Naive thymus-derived CD4-positive, alpha-beta T cell (primary cell): ENCODE results near the gene PLD1. TPM values are rescaled to one million over a fixed set of nuclear protein-coding genes. Genes with fewer than 3 reads are reported as not detected.

Source experiments
- ATAC-seq: fragments of 150-1000 bp; cut with Tn5 transposase; 2 replicates; pipeline ENCODE4 v1.10.0; 2021; ENCODE audit warnings: mild to moderate bottlenecking, moderate library complexity
- CTCF ChIA-PET: fragments of 350-600 bp; sonication (Branson Sonifier 250); formaldehyde crosslinking; loops from one replicate; lab custom pipeline; 2021; ENCODE audit warnings: antibody characterized with exemption; lab: Charles Lee
- POLR2A ChIA-PET: fragments of 350-600 bp; sonication (Branson Sonifier 250); formaldehyde crosslinking; loops from one replicate; lab custom pipeline; 2021; ENCODE audit warnings: antibody characterized with exemption, inconsistent platforms; lab: Charles Lee
- DNase-seq, 9 donors: peaks; one replicate each; pipeline versions ENCODE4 v3.0.0 to v3.0.0-alpha.2; 2020 to 2022; ENCODE audit warnings: mixed read lengths in 1 of 9
- H3K27ac ChIP-seq: one replicate; pipeline ENCODE4 v1.7.0; 2013; ENCODE audit warnings: mild to moderate bottlenecking, low read depth, low read length, moderate library complexity
- H3K27me3 ChIP-seq, 2 donors: one replicate each; pipeline ENCODE4 v1.7.0; 2013; ENCODE audit warnings: low read length in 2 of 2, mild to moderate bottlenecking in 2 of 2, moderate library complexity in 2 of 2; ENCODE audit not compliant: control insufficient read depth in 2 of 2, insufficient read depth in 2 of 2
- H3K36me3 ChIP-seq, 3 experiments: 1 replicate in 2 of 3; 2 replicates in 1 of 3; pipeline ENCODE4 v1.7.0; 2013; ENCODE audit warnings: low read length in 3 of 3, mild to moderate bottlenecking in 3 of 3, moderate library complexity in 1 of 3; ENCODE audit not compliant: insufficient read depth in 3 of 3, control insufficient read depth in 2 of 3
- H3K4me1 ChIP-seq, 2 donors: one replicate each; pipeline ENCODE4 v1.7.0; 2013; ENCODE audit warnings: low read length in 2 of 2, mild to moderate bottlenecking in 2 of 2, moderate library complexity in 1 of 2; ENCODE audit not compliant: control insufficient read depth in 2 of 2, insufficient read depth in 2 of 2
- H3K4me3 ChIP-seq: 2 replicates; pipeline ENCODE4 v1.7.0; 2013; ENCODE audit warnings: mild to moderate bottlenecking, low read length
- H3K9me3 ChIP-seq, 3 experiments: 1 replicate in 2 of 3; 2 replicates in 1 of 3; pipeline ENCODE4 v1.7.0; 2013; ENCODE audit warnings: low read length in 3 of 3; ENCODE audit not compliant: control insufficient read depth in 2 of 3
- H3K27ac Mint-ChIP-seq, 9 donors: one replicate each; pipeline ENCODE4 v1.8.0; 2020 to 2022; ENCODE audit warnings: mixed read lengths in 9 of 9, mild to moderate bottlenecking in 8 of 9, moderate library complexity in 5 of 9, inconsistent platforms in 2 of 9
- H3K27me3 Mint-ChIP-seq, 5 donors: one replicate each; pipeline ENCODE4 v1.8.0; 2021 to 2022; ENCODE audit warnings: mixed read lengths in 5 of 5, mild to moderate bottlenecking in 1 of 5
- H3K36me3 Mint-ChIP-seq, 5 donors: one replicate each; pipeline ENCODE4 v1.8.0; 2020 to 2022; ENCODE audit warnings: mixed read lengths in 5 of 5, mild to moderate bottlenecking in 3 of 5, inconsistent platforms in 1 of 5
- H3K4me1 Mint-ChIP-seq, 7 donors: one replicate each; pipeline ENCODE4 v1.8.0; 2020 to 2022; ENCODE audit warnings: mixed read lengths in 7 of 7, mild to moderate bottlenecking in 3 of 7, inconsistent platforms in 1 of 7
- H3K4me3 Mint-ChIP-seq, 10 donors: one replicate each; pipeline ENCODE4 v1.8.0; 2020 to 2022; ENCODE audit warnings: mild to moderate bottlenecking in 10 of 10, mixed read lengths in 10 of 10, moderate library complexity in 6 of 10, inconsistent platforms in 2 of 10
- H3K9me3 Mint-ChIP-seq, 11 donors: one replicate each; pipeline ENCODE4 v1.8.0; 2020 to 2022; ENCODE audit warnings: mixed read lengths in 11 of 11, mild to moderate bottlenecking in 4 of 11, inconsistent platforms in 1 of 11, moderate library complexity in 1 of 11
- intact Hi-C, 2 donors: fragments of 100-400 bp; cut with micrococcal nuclease; formaldehyde crosslinking; loops; one replicate each; pipeline ENCODE4 v1.15.1; 2023
- polyA plus RNA-seq, 2 donors: library from polyadenylated mRNA; unstranded; fragments of 300-500 nt; fragmentation: Illumina TruSeq; gene quantifications; one replicate each; pipeline ENCODE4 v1.2.3, GENCODE V29; 2021
- total RNA-seq, 6 experiments: library from RNA in 5 of 6; stranded (reverse) in 5 of 6; gene quantifications; 1 replicate in 5 of 6; 2 replicates in 1 of 6; pipeline ENCODE4 v1.2.3 and lab custom pipeline; 2021 to 2026

Gene PLD1
- total and polyA plus RNA-seq, 7 experiments from 2014 or later = 0.36 to 12.9 (median 1.4) TPM; not detected in 2

GRCh38 chr3:171757361-171758034 is 52.8 kb downstream of the PLD1 start:
- Histone ChIP-seq H3K4me3 (no peak overlapping the region), H3K27ac (no peak overlapping the region), H3K27me3 (no peaks in the 10 kb centered on the region), H3K36me3 (no peaks in the 10 kb centered on the region), H3K9me3 (no peaks in the 10 kb centered on the region), H3K4me1 (no peaks in the 10 kb centered on the region)
- intact Hi-C loops = no loop called here
- ChIA-PET POLR2A (no interaction called here), CTCF (interaction anchor here (0.9 to 1.6 kb wide), 2 partner anchors 14 to 15 kb away, joined by 3 to 7 read pairs; no protein-coding TSS in a partner anchor)
- H3K4me3 Mint-ChIP-seq = no peak overlapping the region
- H3K9me3 Mint-ChIP-seq = peaks cover 0 to 1% (median 0%) of the 10 kb centered on the region in 11 donors
- ATAC-seq (no peak), DNase-seq (no peak)
- peaks cover 7 to 20% (median 15%) of the 10 kb centered on the region in 5 donors for H3K27me3 Mint-ChIP-seq
- no peaks in the 10 kb centered on the region for H3K36me3 Mint-ChIP-seq
- H3K27ac Mint-ChIP-seq = no peak overlapping the region
- H3K4me1 Mint-ChIP-seq = peaks cover 0 to under 1% (median 0%) of the 10 kb centered on the region in 7 donors

DNA sequence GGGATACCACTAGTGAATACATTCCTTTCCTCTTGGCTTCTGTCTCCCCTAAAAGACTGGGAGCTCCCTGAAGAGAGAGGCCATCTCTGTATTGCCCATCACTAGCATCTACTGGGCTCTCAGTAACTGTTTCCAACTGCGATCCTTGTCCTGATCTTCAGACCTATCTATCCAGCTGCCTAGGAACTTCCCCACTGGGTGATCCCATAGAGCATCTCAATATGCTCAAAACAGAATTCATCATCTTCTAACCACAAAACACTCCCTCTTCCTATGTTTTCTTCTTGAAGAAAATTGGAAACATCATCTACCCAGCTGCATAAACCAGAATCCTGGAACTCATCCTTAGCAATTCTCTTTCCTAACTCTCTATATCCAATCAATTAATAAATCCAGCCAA is 54.6 kb downstream of the PLD1 start:
- Histone ChIP-seq H3K36me3 (no peaks in the 10 kb centered on the region), H3K9me3 (no peaks in the 10 kb centered on the region), H3K4me1 (no peaks in the 10 kb centered on the region), H3K27ac (no peak overlapping the region), H3K27me3 (no peaks in the 10 kb centered on the region), H3K4me3 (no peak overlapping the region)
- Mint-ChIP-seq H3K27ac (no peak overlapping the region), H3K4me3 (no peak overlapping the region), H3K27me3 (peaks cover 4 to 21% (median 11%) of the 10 kb centered on the region in 5 donors), H3K36me3 (no peaks in the 10 kb centered on the region), H3K4me1 (no peaks in the 10 kb centered on the region), H3K9me3 (no peaks in the 10 kb centered on the region)
- DNase-seq (no peak), ATAC-seq (no peak)
- ChIA-PET POLR2A (no interaction called here), CTCF (no interaction called here)
- intact Hi-C loops = no loop called here

- no peaks in the 10 kb centered on the region for H3K9me3 Mint-ChIP-seq
- DNase-seq (no peak), ATAC-seq (peak; percentile 18)
- intact Hi-C loops = no loop called here
- no peaks in the 10 kb centered on the region for H3K4me1 ChIP-seq
- no peaks in the 10 kb centered on the region for H3K36me3 ChIP-seq
- H3K4me1 Mint-ChIP-seq = no peaks in the 10 kb centered on the region
- H3K4me3 ChIP-seq = no peak overlapping the region
- CTCF ChIA-PET = no interaction called here
- H3K36me3 Mint-ChIP-seq = no peaks in the 10 kb centered on the region
- no peaks in the 10 kb centered on the region for H3K9me3 ChIP-seq
- POLR2A ChIA-PET = no interaction called here
- H3K27me3 Mint-ChIP-seq = peaks cover under 1 to 20% (median 10%) of the 10 kb centered on the region in 5 donors
- H3K27ac ChIP-seq = no peak overlapping the region
- H3K27ac Mint-ChIP-seq = no peak overlapping the region
- no peak overlapping the region for H3K4me3 Mint-ChIP-seq
- no peaks in the 10 kb centered on the region for H3K27me3 ChIP-seq
Observed at GRCh38 chr3:171755015-171755589, 55.2 kb downstream of the PLD1 start.

DNA sequence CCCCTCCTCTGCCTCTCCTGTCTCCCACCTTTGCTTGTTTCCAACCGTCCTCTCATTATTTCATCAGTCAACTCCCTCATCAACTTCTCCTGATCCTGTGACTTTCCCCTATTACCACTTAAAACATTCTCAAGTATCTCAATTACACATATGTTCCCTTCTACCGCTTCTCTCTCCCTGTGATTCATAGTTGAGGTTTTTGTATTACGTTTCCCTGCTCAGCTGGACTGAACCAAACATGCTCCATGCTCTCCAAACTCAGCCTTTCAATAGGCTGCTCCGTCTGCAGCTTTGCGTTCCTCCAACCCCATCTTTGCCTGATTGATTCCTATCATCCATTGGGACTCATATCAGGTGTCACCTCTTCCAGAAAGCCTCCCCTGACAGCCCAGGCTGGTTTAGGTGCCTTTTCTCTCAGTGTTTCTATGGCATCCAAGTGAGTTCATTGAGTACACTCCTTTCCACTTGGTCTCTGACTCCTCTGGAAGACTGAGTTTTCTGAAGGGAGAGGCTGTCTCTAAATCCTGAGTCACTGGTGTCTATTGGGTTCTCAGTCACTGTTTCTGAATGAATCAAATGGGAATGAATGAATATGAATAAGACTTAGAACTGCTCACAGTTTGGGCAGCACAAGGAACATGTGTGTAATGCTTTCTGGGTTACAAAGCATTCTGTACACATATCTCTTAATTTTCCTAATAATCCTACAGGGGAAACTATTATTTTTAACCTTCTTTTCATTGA is 56.4 kb downstream of the PLD1 start:
- intact Hi-C loops = no loop called here
- H3K36me3 Mint-ChIP-seq = no peaks in the 10 kb centered on the region
- Histone ChIP-seq H3K27me3 (no peaks in the 10 kb centered on the region), H3K36me3 (no peaks in the 10 kb centered on the region), H3K9me3 (no peaks in the 10 kb centered on the region), H3K4me3 (no peak overlapping the region), H3K4me1 (no peaks in the 10 kb centered on the region), H3K27ac (no peak overlapping the region)
- DNase-seq (no peak), ATAC-seq (no peak)
- H3K27ac Mint-ChIP-seq = no peak overlapping the region
- H3K4me1 Mint-ChIP-seq = no peaks in the 10 kb centered on the region
- no peak overlapping the region for H3K4me3 Mint-ChIP-seq
- H3K27me3 Mint-ChIP-seq = peaks cover 3 to 21% (median 12%) of the 10 kb centered on the region in 5 donors
- H3K9me3 Mint-ChIP-seq = no peaks in the 10 kb centered on the region
- POLR2A ChIA-PET = no interaction called here
- CTCF ChIA-PET = no interaction called here

DNA sequence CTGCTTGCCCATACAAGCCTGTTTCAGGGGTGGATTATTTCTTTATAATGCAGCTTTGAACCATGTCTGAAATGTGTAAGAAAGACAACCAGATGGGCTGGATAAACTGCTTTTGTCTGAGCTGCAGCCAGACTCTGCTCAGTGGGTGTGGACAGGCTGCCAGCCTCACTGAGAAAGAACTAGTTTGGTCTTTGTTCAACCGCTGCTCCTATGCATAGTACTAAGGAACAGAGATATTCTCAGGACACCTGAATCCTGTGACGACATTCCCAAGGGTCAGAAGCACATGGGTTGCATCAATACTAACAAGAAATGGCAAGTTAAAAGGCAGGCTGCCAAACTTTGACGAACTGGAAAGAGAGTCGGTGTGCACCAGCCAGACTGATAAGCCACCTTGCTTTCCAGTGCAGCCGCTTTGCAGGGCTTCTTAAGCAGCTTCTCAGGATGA is 57.2 kb downstream of the PLD1 start:
- Histone ChIP-seq H3K36me3 (no peaks in the 10 kb centered on the region), H3K27ac (no peak overlapping the region), H3K9me3 (no peaks in the 10 kb centered on the region), H3K4me3 (no peak overlapping the region), H3K4me1 (no peaks in the 10 kb centered on the region), H3K27me3 (no peaks in the 10 kb centered on the region)
- Mint-ChIP-seq H3K27ac (no peak overlapping the region), H3K4me3 (no peak overlapping the region), H3K36me3 (no peaks in the 10 kb centered on the region), H3K9me3 (no peaks in the 10 kb centered on the region), H3K4me1 (no peaks in the 10 kb centered on the region), H3K27me3 (peaks cover 9 to 29% (median 20%) of the 10 kb centered on the region in 5 donors)
- ChIA-PET CTCF (no interaction called here), POLR2A (no interaction called here)
- intact Hi-C loops = no loop called here
- ATAC-seq (no peak), DNase-seq (no peak)

- H3K36me3 ChIP-seq = no peaks in the 10 kb centered on the region
- ATAC-seq = no peak
- H3K4me1 Mint-ChIP-seq = peaks cover 0 to 1% (median 0%) of the 10 kb centered on the region in 7 donors
- CTCF ChIA-PET = no interaction called here
- intact Hi-C loops = no loop called here
- H3K27ac ChIP-seq = no peak overlapping the region
- no peak for DNase-seq
- H3K4me3 ChIP-seq = no peak overlapping the region
- no peaks in the 10 kb centered on the region for H3K9me3 Mint-ChIP-seq
- no peaks in the 10 kb centered on the region for H3K9me3 ChIP-seq
- no peaks in the 10 kb centered on the region for H3K36me3 Mint-ChIP-seq
- H3K4me3 Mint-ChIP-seq = no peak overlapping the region
- no peaks in the 10 kb centered on the region for H3K27me3 ChIP-seq
- no peaks in the 10 kb centered on the region for H3K4me1 ChIP-seq
- H3K27me3 Mint-ChIP-seq = peaks cover 8 to 34% (median 26%) of the 10 kb centered on the region in 5 donors
- no peak overlapping the region for H3K27ac Mint-ChIP-seq
- POLR2A ChIA-PET = no interaction called here
Observed at GRCh38 chr3:171752329-171752728, 58.0 kb downstream of the PLD1 start.
